Measurements from ENCODE around the gene CGB3.
"Not testable (repeated sequence)": the region's sequence is repeated elsewhere in the genome, so short reads cannot be mapped to it uniquely, and the experiment has no call there.

CGB3 gene

GRCh38 chr19:49024233-49024632 lies at the start of gene CGB3:
CGB3 (minus strand) TSS chr19:49024333; CDS start chr19:49023971, 362 bp downstream.
- not testable (repeated sequence) for DNase-seq

GRCh38 chr19:49071860-49072547 lies 47.9 kb upstream of the CGB3 start:
- DNase-seq: no peak

- no peak for DNase-seq
Observed at GRCh38 chr19:49070416-49070815, 46.3 kb upstream of the CGB3 start.

- DNase-seq: no peak
Observed at GRCh38 chr19:49069026-49069425, 44.9 kb upstream of the CGB3 start.

- DNase-seq: no peak
Observed at GRCh38 chr19:49067554-49067953, 43.4 kb upstream of the CGB3 start.

- no peak for DNase-seq
Observed at GRCh38 chr19:49065905-49066512, 41.9 kb upstream of the CGB3 start.

- no peak for DNase-seq
Observed at GRCh38 chr19:49064768-49065611, 40.9 kb upstream of the CGB3 start, which contains the start of gene NTF4. NTF4 (minus strand) TSS chr19:49064818; CDS start chr19:49061997, 2,821 bp downstream.

GRCh38 chr19:49064029-49064629 lies 40.0 kb upstream of the CGB3 start:
- DNase-seq: no peak

- DNase-seq: no peak
Observed at GRCh38 chr19:49061445-49061844, 37.3 kb upstream of the CGB3 start.

- no peak for DNase-seq
Observed at GRCh38 chr19:49061000-49061399, 36.9 kb upstream of the CGB3 start.

GRCh38 chr19:49059053-49059452 lies 34.9 kb upstream of the CGB3 start:
- DNase-seq: no peak

- no peak for DNase-seq
Observed at GRCh38 chr19:49058562-49058961, 34.4 kb upstream of the CGB3 start.

- no peak for DNase-seq
Observed at GRCh38 chr19:49057636-49058234, 33.6 kb upstream of the CGB3 start, which contains the start of gene CGB7. CGB7 (minus strand) TSS chr19:49057749; CDS start chr19:49055375, 2,374 bp downstream.

GRCh38 chr19:49056902-49057596 lies 32.9 kb upstream of the CGB3 start:
- DNase-seq: not testable (repeated sequence)

GRCh38 chr19:49056101-49056901 lies 32.2 kb upstream of the CGB3 start:
- no peak for DNase-seq

- not testable (repeated sequence) for DNase-seq
Observed at GRCh38 chr19:49050376-49051033, 26.4 kb upstream of the CGB3 start.

- not testable (repeated sequence) for DNase-seq
Observed at GRCh38 chr19:49049834-49050233, 25.7 kb upstream of the CGB3 start.

- DNase-seq: not testable (repeated sequence)
Observed at GRCh38 chr19:49049011-49049410, 24.9 kb upstream of the CGB3 start, which contains the start of gene CGB8. CGB8 (minus strand) TSS chr19:49049111; CDS start chr19:49048739, 372 bp downstream.

GRCh38 chr19:49043548-49043947 lies 19.4 kb upstream of the CGB3 start, which contains the start of gene CGB5:
CGB5 (plus strand) TSS chr19:49043848; CDS start chr19:49044210, 362 bp downstream.
- not testable (repeated sequence) for DNase-seq

- DNase-seq: not testable (repeated sequence)
Observed at GRCh38 chr19:49042666-49043065, 18.5 kb upstream of the CGB3 start.

Measured in NCI-H2081 (cell line).